Endothelial cell of umbilical vein (primary cell): ENCODE measurements around the gene OPCML. TPM values are rescaled to one million over a fixed set of nuclear protein-coding genes. Genes with fewer than 3 reads are reported as not detected.

Experiments used
- BruUV-seq: library from RNA; stranded (reverse); fragments of 400-500 nt; replicated peaks from 2 replicates; lab custom pipeline; 2021; lab: Mats Ljungman, UMichigan
- CTCF ChIA-PET: fragments of 300-600, 350-600 bp; sonication (Branson Sonifier 250); formaldehyde crosslinking; loops from one replicate; lab custom pipeline; 2021; ENCODE audit warnings: antibody characterized with exemption, inconsistent platforms; lab: Charles Lee
- POLR2A ChIA-PET: fragments of 300-600, 350-600 bp; sonication (Branson Sonifier 250); formaldehyde crosslinking; loops from one replicate; lab custom pipeline; 2021; ENCODE audit warnings: antibody characterized with exemption, inconsistent platforms; lab: Charles Lee
- DNase-seq: peaks from one replicate; pipeline ENCODE4 v3.0.0-alpha.2; 2011; ENCODE audit warnings: low read depth, low spot score
- FAIRE-seq: peaks from 2 replicates; lab custom pipeline; 2011; peaks lifted over from hg19 to GRCh38; lab: Jason Lieb, UNC
- H2AFZ ChIP-seq: 2 replicates; pipeline ENCODE4 v1.6.0; 2012; ENCODE audit warnings: low read depth, low read length, control low read depth, inconsistent platforms
- H3K27ac ChIP-seq: 2 replicates; pipeline ENCODE4 v1.5.1; 2011; ENCODE audit warnings: low read depth, mild to moderate bottlenecking, control low read depth, low read length, moderate library complexity; ENCODE audit not compliant: insufficient read depth
- H3K27me3 ChIP-seq, 2 experiments: 2 replicates each; pipeline versions ENCODE4 v1.6.0 to v1.6.1; 2011; ENCODE audit warnings: low read length in 2 of 2, mixed read lengths in 1 of 2; ENCODE audit not compliant: control insufficient read depth in 2 of 2, insufficient read depth in 2 of 2
- H3K36me3 ChIP-seq, 2 experiments: 2 replicates in 1 of 2; 3 replicates in 1 of 2; pipeline ENCODE4 v1.5.1; 2011; ENCODE audit warnings: low read length in 2 of 2, mild to moderate bottlenecking in 1 of 2, moderate library complexity in 1 of 2; ENCODE audit not compliant: control insufficient read depth in 2 of 2, insufficient read depth in 2 of 2; ENCODE audit errors: extremely low read depth in 1 of 2
- H3K4me1 ChIP-seq: 3 replicates; pipeline ENCODE4 v1.5.1; 2011; ENCODE audit warnings: mild to moderate bottlenecking, low read length; ENCODE audit not compliant: control insufficient read depth, insufficient read depth; ENCODE audit errors: extremely low read depth
- H3K4me2 ChIP-seq: 2 replicates; pipeline ENCODE4 v1.6.1; 2011; ENCODE audit warnings: low read length, control low read depth, mixed read lengths; ENCODE audit not compliant: insufficient read depth
- H3K4me3 ChIP-seq, 3 experiments: fragments of 200-600 bp in 1 of 3; sonication (generic), shearing (Covaris generic) in 1 of 3; replicated peaks in 1 of 3; 2 replicates each; pipeline ENCODE4 v1.5.1; 2011 to 2016; ENCODE audit warnings: control low read depth in 3 of 3, low read length in 3 of 3, mild to moderate bottlenecking in 2 of 3, inconsistent platforms in 1 of 3, low read depth in 1 of 3, moderate library complexity in 1 of 3; ENCODE audit not compliant: insufficient read depth in 1 of 3
- H3K79me2 ChIP-seq: 2 replicates; pipeline ENCODE4 v1.6.0; 2012; ENCODE audit warnings: low read length, inconsistent platforms; ENCODE audit not compliant: control insufficient read depth, insufficient read depth
- H3K9ac ChIP-seq: replicated peaks from 2 replicates; pipeline ENCODE3; 2011; ENCODE audit warnings: low read length, control low read depth; ENCODE audit not compliant: insufficient read depth; ENCODE audit errors: extremely low read depth
- H3K9me1 ChIP-seq: replicated peaks from 3 replicates; pipeline ENCODE4 v1.6.0; 2011; ENCODE audit warnings: mild to moderate bottlenecking, low read length; ENCODE audit not compliant: control insufficient read depth, insufficient read depth; ENCODE audit errors: extremely low read depth
- H3K9me3 ChIP-seq: replicated peaks from 2 replicates; pipeline ENCODE4 v1.5.1; 2012; ENCODE audit warnings: low read length, inconsistent platforms; ENCODE audit not compliant: control insufficient read depth, insufficient read depth
- H4K20me1 ChIP-seq: replicated peaks from 2 replicates; pipeline ENCODE3; 2011; ENCODE audit warnings: mild to moderate bottlenecking, low read length; ENCODE audit not compliant: control insufficient read depth, insufficient read depth; ENCODE audit errors: extremely low read depth
- EZH2 ChIP-seq: IDR thresholded peaks from 2 replicates; pipeline ENCODE4 v1.6.1; 2012; ENCODE audit warnings: borderline replicate concordance, low read depth, mild to moderate bottlenecking, moderate library complexity, low read length, inconsistent platforms; ENCODE audit not compliant: severe bottlenecking
- FOS ChIP-seq: IDR thresholded peaks from 2 replicates; pipeline ENCODE4 v1.6.1; 2011; ENCODE audit warnings: mild to moderate bottlenecking, low read length, moderate library complexity, borderline replicate concordance; ENCODE audit not compliant: insufficient read depth
- GATA2 ChIP-seq: IDR thresholded peaks from 2 replicates; pipeline ENCODE4 v1.7.0; 2011; ENCODE audit warnings: low read depth, mild to moderate bottlenecking, moderate library complexity, mixed read lengths, low read length; ENCODE audit not compliant: insufficient read length, insufficient read depth
- JUN ChIP-seq: IDR thresholded peaks from 2 replicates; pipeline ENCODE4 v1.6.1; 2011; ENCODE audit warnings: borderline replicate concordance, low read depth; ENCODE audit not compliant: insufficient read length, insufficient read depth
- MYC ChIP-seq: IDR thresholded peaks from one replicate; pipeline ENCODE4 v1.6.1; 2011; ENCODE audit warnings: mild to moderate bottlenecking, low read depth, low read length
- POLR2A ChIP-seq: IDR thresholded peaks from 2 replicates; pipeline ENCODE4 v1.6.1; 2012; ENCODE audit warnings: low read depth, mild to moderate bottlenecking, control low read depth, low read length
- POLR2AphosphoS5 ChIP-seq: IDR thresholded peaks from 2 replicates; pipeline ENCODE4 v1.6.1; 2012; ENCODE audit warnings: low read depth, mild to moderate bottlenecking, control low read depth, low read length, moderate library complexity; ENCODE audit not compliant: insufficient read depth
- dilution Hi-C: fragments of 300-500 bp; cut with MboI; formaldehyde crosslinking; loops from one replicate; pipeline ENCODE4 v1.15.0; 2019; ENCODE audit warnings: low sequenced_read_pairs; ENCODE audit not compliant: extremely low pct_ligation_motif_present
- intact Hi-C: fragments of 100-400 bp; cut with micrococcal nuclease; formaldehyde crosslinking; loops from one replicate; pipeline ENCODE4 v1.10.0; 2022
- polyA plus RNA-seq, 4 experiments: library from polyadenylated mRNA; depleted of rRNA in 3 of 4; stranded (reverse) in 3 of 4; unstranded in 1 of 4; fragments of >200 nt; gene quantifications; 2 replicates each; pipeline versions ENCODE4 v1.2.1 to v1.2.3, GENCODE V29; 2011 to 2012; ENCODE audit warnings: missing spikeins in 1 of 4
- total RNA-seq: library from RNA; stranded (reverse); gene quantifications from 2 replicates; pipeline ENCODE4 v1.2.3, GENCODE V29; 2021
- TF ChIP-seq, protein P1 (sequence below): IDR thresholded peaks from 2 replicates; pipeline ENCODE4 v1.6.1; 2011; ENCODE audit not compliant: insufficient read depth, insufficient read length
- TF ChIP-seq, protein P2 (sequence below), 2 donors: IDR thresholded peaks; 1 replicate in 1 of 2; 2 replicates in 1 of 2; pipeline ENCODE4 v1.5.1; 2011; ENCODE audit warnings: low read length in 2 of 2, mild to moderate bottlenecking in 2 of 2, moderate library complexity in 2 of 2, control low read depth in 1 of 2, inconsistent platforms in 1 of 2, low read depth in 1 of 2; ENCODE audit not compliant: insufficient read depth in 1 of 2; ENCODE audit errors: extremely low read depth in 1 of 2

Gene OPCML
- total and polyA plus RNA-seq, 2 donors (not counting 3 experiments of a cell fraction or from before 2014, with no cell fraction given): not detected

DNA sequence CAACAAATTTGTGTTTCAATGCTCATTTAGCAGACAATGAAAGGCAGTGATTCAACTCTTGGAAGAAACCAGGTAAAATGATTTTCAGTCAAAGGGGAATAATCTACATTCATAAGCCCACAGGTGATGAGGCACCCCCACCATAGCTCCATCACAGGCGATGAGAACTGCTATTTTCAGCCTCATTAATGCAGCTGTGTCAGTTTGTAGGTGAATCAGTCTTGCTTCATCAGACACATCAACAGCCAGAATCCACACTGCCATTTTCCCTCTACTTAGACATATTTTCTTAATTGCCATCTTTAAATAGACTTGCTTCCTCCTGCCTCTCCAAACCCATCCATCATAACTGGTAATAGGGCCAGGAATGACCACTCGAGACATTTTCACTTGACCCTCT is 701.0 kb downstream of the OPCML start:
- Histone ChIP-seq H4K20me1 (no peaks in the 10 kb centered on the region), H3K4me3 (no peak overlapping the region), H3K9me1 (no peaks in the 10 kb centered on the region), H3K27me3 (no peaks in the 10 kb centered on the region), H3K79me2 (no peaks in the 10 kb centered on the region), H3K4me1 (no peaks in the 10 kb centered on the region), H3K36me3 (no peaks in the 10 kb centered on the region), H3K27ac (no peak overlapping the region), H2AFZ (no peak overlapping the region), H3K9me3 (no peaks in the 10 kb centered on the region), H3K9ac (no peak overlapping the region), H3K4me2 (no peak overlapping the region)
- TF ChIP-seq FOS (no peak), GATA2 (no peak), MYC (no peak), POLR2AphosphoS5 (no peak), JUN (no peak), EZH2 (no peak), POLR2A (no peak)
- TF ChIP-seq, protein P1, sequence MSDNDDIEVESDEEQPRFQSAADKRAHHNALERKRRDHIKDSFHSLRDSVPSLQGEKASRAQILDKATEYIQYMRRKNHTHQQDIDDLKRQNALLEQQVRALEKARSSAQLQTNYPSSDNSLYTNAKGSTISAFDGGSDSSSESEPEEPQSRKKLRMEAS: no peak
- TF ChIP-seq, protein P2, sequence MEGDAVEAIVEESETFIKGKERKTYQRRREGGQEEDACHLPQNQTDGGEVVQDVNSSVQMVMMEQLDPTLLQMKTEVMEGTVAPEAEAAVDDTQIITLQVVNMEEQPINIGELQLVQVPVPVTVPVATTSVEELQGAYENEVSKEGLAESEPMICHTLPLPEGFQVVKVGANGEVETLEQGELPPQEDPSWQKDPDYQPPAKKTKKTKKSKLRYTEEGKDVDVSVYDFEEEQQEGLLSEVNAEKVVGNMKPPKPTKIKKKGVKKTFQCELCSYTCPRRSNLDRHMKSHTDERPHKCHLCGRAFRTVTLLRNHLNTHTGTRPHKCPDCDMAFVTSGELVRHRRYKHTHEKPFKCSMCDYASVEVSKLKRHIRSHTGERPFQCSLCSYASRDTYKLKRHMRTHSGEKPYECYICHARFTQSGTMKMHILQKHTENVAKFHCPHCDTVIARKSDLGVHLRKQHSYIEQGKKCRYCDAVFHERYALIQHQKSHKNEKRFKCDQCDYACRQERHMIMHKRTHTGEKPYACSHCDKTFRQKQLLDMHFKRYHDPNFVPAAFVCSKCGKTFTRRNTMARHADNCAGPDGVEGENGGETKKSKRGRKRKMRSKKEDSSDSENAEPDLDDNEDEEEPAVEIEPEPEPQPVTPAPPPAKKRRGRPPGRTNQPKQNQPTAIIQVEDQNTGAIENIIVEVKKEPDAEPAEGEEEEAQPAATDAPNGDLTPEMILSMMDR (IDR thresholded peaks at IDR 0.05; ENCODE audit: extremely low read depth in 1 of 2, insufficient read depth in 1 of 2, low read depth in 1 of 2, low read length in 2 of 2): no peak
- DNase-seq (no peak), FAIRE-seq (no peak)
- POLR2A ChIA-PET: no interaction called here
- no TSS peak for BruUV-seq
- CTCF ChIA-PET: no interaction called here
- dilution Hi-C loops (no loop called here), intact Hi-C loops (no loop called here)
